CMK (cell line): ENCODE data around the gene PRDM16.

Experiments used
- DNase-seq: peaks from one replicate; pipeline ENCODE4 v3.0.0-alpha.2; 2010; ENCODE audit warnings: low read depth

Gene PRDM16

DNA sequence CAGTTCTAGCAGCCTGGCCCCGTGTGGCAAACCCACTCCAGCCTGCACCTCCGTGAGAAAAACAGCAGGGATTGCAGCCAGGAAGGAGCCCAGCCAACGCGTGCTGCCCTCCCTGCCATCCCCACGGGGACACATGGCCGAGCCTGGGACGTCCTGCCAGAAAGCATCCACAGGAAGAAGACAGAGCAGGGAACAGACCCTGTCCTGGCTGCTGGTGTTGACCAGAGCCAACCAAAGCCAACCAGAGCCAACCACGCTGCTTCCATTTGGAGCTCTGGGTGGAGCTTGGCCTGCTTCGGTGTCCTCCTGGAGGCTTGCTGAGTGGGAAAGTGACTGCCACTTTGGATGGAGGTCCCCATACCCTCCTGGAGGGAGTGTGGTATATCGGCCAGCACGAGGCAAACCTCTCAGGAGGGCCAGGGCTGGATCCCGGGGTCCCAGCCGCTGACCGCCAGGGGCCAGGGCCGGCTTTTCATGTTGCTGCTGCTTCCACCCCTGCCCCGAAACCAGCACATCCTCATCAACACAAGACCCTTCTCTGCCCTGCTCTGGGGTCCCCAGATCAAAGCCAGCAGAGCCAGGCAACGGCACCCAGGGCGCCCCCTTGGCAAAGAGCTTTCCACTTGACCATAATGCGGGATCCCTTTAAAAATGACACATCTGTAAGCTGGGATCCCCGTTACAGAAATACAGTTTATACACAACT, 304.9 kb downstream of the PRDM16 start:
- no peak for DNase-seq

DNA sequence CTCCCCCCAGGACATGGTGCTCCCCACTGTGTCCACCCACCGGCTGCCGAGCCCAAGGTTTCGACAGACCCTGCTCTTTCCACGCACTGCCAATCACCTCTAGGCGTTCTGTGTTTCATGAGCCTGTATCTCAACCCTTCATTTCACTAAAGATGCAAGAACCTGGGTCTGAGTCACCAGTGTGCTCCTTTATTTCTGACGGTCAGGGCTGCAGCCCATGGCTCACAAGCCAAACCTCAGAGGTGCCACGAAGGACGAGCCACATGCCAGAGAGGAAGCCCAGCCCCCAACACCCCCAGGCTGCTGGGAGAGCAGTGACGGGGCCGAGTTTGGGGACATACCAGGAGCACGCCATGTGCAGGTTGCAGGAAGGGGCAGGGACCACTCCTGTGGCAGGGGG, 306.2 kb downstream of the PRDM16 start:
- no peak for DNase-seq

DNA sequence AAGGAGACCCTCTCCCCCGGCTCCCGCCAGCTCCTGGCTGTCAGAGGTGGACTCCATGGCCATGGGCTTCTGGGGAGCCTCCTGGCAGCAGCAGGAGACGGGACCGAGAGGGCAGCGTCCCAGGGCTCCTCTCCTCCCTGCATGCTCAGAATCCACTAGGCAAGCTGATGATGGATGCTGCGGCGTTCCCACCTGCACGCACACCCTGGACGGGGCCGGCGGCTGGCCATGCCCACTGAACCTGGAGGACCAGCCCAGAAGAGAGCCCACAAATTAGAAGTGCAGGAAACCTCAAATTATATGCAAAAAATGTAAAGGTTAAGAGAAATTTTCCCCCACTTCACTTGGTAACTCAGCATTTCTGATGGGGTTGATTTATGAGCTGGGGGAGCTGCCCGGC, 308.2 kb downstream of the PRDM16 start:
- DNase-seq: no peak

DNA sequence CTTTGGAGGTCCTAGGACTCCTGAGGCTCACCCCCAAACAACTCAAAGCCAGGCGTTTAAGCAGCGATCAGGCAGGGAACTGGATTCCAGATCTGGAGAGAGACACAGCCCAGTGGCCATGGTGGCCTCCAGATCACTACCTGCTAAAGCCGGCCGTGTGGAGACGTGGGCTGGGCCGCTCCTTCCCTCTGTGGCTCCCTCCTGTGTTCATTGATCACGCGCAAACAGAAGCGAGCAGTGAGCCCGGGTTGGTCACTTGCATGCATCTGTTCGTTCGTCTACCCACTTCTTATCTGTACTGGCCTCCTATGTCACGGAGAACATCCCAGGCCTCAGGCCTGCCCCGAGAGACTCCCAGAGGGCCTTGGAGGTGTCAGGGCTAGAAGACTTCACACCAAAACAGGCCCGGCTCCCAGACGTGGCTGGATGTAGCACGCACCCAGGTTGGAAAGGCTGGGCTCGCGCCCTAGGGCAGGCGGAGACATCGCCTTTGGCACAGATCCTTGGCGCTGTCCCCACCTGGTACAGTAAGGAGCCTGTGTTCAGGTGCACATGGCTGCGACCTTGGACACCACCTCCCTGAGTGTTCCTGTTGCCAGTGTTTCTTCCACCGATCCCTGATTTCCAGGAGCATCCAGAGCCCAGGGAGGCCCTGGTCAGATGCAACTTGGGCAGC, 308.7 kb downstream of the PRDM16 start:
- DNase-seq: no peak

DNA sequence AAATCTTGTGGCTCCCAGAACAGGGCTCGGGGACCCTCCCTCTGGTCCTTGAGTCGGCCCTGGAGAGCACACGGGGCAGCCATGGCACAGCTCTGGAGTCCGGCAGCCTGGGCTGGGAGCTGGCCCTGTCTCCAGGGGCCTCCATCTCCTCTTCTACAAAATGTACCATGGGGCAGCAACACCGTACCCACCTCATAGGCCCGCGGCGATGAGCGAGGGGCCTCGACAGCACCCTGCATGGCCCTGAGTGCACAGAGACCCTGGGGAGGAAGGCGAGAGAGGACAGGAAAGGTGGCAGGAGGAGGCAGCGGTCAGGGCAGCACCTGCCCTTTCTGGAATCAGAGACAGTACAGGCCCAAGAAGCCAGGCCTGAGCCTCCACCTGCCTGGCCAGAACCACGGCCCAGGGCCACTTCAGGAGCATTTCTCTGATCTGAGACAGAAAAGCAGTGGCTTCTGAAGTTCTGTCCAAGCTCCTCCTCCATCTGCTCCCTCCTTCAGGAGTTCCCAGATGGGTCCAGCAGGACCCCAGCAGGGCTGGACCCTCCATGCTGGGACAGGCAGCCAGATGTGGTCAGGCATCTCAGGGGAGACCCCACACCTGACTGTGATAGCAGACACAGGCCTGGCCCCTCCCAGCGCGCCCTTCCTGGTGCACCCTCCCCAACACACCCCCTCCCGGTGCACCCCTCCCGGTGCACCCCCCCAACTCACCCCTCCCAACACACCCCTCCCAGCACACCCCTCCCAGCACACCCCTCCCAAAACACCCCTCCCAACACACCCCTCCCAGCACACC, 309.6 kb downstream of the PRDM16 start:
- DNase-seq: no peak

DNA sequence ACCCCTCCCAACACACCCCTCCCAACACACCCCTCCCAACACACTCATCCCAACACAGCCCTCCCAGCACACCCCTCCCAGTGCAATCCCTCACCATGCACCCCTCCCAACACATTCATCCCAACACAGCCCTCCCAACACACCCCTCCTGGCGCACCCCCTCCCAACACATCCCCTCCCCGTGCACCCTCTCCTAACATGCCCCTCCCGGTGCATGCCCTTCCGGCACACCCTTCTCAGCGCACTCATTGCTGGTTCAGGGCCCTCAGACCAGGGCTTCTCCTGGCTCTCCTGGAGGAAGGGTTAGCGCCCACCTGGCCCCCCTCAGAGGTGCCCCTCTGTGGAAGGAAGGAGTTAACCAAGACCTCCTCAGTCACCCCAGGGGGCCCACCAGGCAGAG, 310.9 kb downstream of the PRDM16 start:
- DNase-seq: no peak

DNA sequence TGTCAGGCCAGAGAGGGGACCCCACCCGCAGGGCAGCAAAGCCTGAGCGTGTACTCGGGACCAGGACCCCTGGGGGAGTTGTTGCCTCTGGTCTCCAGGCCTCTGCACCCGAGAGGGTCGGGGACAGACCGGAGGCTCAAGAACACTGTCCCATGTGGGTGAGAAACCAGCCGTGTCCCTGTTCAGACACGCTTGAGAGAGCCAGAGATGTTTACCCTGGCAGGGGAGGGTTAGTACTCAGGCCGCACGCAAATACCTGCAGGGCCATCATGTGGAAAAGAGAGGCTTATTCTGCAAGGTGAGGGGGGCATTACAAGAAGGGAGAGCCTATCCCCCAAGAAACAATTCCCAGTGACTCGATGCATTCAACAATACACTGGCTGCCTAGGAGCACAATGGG, 311.5 kb downstream of the PRDM16 start:
- no peak for DNase-seq

DNA sequence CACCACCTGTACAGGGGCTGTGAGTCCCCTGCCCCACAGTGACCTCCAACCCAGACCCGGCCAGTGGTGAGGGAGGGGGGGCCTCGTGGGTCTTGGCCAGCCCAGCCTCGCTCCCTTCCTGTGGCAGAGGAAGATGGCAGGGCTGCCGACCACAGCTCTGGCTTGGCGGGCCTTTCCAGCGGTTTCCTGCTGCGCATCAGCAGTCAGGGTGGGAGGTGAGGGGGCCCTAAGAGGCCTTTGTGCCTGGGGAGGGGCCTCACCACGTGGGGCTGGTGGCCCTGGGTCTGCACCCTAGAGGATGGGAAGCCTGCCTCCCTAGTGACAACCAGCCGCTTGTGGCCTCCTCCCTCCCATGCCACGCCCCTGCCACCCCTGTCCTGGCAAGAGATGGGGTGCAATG, 312.9 kb downstream of the PRDM16 start:
- no peak for DNase-seq

DNA sequence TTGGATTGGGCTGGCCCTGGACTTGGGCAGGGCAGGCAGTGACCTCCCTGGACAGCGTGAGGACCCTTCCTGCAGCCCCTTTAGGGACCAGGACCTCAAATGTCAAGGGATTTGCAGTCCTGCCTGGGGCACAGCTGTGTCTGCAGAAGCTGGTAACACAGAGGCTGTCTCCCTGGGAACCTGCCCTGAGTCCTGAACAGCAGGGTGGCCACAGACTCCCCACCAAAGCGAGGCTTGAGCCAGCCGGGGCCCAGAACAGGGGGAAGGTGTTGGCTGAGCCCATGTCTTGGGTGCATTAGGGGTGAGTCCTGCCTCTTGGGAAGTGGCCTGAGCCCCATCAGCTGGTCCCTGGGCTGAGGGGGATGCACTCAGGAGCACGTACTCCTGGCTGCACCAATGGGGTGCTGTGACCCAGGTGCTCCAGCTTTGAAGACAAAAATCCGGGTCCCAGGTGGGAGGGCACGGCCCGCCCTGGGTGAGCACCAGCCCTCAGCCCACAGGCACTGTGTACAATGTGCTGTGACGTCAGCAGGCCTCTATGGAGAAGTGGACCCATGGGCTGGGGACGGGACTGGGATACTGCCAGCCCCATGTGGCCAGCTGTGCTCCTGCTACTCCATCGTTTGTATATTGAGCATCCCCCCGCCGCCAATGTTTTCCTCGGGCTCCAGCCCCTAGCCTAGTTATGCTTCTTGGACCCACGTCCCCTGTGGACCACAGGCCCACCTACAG, 313.5 kb downstream of the PRDM16 start:
- no peak for DNase-seq

DNA sequence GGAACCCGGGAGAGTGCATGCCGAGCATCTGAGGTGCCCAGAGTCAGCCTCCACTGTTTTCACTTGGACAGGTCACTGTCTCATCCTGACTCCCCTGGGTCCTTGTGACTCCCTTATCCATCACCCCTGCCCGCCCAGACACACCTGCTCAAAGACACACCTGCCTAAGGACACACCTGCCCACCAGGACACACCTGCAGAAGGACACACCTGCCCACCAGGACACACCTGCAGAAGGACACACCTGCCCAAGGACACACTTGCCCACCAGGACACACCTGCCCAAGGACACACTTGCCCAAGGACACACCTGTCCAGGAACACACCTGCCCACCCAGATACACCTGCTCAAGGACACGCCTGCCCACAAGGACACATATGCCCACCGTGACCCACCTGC, 314.7 kb downstream of the PRDM16 start:
- no peak for DNase-seq

DNA sequence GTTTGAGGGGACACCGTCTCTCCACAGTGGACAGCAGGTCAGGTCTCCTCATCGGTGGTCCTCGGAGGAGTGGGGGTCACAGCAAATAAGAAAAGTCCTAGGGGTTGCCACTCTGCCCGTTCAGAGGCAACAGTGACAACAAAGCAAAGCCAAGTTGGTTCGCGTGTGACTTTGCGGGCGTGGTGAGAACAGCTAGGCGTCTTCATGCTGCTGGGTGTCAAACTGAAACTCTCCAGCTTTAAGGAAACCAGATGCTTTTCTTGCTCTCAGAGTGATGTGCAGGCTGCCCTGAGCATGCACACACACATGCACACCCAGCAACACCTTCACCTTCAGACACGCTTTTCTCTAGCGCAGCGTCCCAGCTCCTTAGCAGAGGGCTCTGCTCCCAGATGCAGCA, 315.4 kb downstream of the PRDM16 start:
- DNase-seq: no peak

DNA sequence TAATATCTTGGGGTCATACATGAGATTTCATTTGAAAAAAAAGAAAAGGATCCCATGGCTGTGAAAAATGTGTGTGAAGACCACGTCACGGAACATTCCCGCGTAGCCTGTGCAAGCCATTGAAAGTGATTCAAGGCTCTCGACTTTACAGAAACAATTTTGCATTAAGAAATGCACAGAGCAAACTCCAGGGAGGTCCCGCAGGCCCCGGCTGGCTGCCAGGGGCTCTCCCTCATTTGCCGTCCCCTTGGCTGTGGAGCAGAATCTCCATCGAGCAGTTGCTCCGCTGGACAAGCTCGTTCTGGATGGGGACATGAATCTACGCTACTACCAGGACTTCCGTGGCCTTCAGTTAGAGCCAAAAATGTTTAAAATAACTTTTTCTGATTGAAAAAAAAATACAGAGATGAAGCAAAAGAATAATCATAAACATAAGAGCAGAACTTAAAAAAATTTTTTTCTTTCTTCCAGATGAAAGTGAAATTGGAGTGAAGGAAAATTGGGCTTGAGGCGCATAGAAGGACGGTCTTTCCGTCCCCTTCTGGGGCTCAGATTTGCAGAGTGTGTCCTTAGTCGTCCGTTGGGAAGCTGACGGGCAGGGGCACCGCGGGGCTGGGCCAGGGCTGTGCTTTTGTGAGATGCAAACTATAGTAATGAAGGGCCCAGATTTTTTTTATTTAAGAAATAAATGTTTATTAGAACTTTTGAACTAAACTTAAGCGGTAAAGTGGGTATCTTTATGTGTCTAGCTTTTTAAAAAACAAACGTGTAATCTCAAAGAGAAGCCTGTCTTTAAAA, 317.4 kb downstream of the PRDM16 start:
- DNase-seq: no peak

DNA sequence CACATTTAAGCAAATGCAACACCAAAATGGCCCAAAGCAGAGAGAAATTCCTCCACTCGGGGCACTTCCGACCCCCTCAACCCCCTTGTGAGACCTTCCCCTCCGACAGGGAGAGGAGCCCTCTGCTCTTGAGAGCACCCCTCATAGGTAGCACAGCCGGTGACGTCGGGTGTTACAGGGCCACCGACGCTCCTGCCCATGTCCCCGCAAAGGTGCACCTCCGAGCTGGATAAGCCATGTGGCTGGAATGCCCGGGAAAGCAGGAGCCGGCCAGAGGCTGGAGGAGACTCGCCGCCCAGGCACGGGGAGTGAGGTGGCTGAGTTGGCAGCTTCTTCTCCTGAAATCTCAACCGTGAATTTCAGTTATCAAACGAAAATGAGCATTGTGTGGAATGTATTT, 318.4 kb downstream of the PRDM16 start:
- DNase-seq: no peak

DNA sequence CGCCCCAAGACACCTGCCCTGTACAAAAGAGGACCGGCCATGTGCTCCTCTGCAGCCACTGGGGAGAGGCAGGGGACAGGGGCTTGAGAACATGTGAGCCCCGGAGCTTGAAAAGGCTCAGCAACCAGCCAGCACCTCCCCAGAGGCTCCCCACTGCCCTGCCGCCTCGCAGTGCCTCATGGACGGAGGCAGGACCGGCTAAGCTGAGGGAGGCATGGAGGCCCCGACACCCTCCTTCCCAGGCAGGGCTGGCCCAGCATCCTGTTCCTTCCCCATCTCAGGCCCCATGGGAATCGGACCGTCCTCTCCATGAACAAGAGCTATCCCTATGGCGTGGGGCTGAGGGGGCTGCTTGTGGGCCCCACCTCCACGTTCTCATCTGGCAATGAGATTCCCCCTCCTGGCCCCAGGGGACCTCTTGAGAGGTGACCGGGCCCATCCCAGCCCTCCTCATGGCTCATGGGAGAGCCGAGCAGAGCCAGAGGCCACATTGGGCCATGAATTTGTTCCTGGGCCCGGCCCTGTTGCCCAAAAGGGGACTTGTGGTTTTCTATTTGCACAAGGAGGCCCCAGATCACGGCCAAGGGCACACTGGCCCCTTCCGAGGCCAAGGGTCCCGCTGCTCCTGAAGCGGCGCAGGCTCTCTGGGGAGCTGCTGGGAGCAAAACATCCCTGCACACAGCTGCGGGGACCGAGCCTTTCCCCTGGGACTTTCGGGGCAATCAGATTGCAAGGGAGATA, 320.3 kb downstream of the PRDM16 start:
- DNase-seq: no peak

DNA sequence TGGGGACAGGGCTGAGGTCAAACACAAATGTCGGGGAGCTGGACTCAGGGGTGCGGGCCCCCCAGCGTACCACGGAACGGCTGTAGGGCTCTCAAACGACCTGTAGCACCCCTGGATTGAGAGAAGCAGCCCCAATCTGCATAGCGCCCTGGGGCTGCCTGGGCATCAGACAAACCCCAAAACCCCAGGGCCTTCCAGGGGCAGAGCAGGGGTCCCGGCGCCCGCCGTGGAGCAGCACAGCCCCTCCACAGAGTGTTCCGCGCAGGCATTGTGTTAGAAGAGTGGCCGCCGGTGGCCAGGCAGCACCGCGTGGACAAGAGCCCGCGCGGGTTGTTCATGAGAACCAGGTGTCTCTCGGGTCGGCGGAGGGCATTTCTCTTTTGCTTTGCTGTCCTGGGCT, 321.3 kb downstream of the PRDM16 start:
- DNase-seq: no peak

DNA sequence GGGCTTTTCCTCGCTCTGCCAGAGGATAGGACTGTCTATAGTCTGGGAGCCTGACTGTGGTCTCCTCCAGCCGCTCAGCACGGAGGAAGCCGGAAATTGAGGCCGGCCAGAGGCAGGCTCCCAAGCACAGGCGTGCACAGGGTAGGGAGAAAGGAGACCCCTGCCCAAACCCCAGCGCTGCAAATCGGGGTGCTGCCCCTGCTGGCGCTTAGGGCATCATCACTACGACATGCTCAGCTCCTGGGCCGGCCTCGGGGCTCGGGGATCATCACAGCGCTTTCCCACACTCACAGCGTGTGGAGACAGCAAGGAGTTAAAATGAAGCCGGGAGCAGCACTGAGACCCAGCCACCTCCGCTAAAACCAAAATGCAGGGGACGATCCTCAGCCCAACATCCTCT, 322.7 kb downstream of the PRDM16 start:
- DNase-seq: no peak

DNA sequence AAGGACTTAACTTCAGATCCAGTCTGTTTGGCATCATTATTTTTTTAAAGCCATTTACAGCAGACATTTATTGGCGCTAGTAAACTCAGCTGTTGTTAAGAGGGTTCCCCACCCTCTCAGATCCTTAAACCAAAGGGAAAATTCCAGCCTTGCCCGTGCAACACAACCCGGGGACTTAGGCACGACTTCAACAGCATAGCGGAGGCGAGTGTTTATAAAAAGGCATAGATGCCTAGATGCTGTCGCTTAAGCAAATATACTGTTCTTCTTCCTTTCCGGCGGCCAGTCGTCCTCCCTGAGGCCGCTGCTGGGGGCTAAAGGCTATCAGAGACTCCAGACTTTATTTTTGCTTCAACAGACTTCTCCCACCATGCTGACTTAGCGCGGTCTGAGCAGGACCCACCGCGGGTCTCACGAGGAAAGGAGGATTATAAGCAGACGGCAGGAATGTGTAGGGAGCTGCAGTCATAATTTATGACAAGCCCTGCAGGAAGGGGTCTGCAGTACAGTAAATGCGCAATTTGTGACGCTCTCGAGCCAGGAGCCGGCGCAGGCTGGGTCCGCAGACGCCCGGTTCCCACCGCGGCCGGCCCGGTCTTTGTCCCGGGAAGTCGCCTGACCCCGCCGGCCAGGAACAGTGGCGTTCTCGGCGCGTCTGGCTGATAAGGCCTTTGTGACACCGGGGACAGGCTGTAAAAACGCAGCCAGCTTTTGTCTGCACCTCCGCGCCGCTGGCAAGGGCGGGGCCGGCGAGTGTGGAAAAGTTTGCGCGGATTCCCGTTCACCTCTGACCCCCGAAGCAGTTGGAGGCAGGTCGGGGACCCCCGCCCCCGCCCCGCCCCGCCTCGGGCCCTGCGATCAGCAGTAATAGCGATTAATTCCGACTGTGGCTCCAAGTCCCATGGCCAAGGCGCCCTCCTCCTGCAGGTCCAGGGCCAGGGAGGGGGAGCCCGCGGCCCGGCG, 324.3 kb downstream of the PRDM16 start:
- DNase-seq: no peak

DNA sequence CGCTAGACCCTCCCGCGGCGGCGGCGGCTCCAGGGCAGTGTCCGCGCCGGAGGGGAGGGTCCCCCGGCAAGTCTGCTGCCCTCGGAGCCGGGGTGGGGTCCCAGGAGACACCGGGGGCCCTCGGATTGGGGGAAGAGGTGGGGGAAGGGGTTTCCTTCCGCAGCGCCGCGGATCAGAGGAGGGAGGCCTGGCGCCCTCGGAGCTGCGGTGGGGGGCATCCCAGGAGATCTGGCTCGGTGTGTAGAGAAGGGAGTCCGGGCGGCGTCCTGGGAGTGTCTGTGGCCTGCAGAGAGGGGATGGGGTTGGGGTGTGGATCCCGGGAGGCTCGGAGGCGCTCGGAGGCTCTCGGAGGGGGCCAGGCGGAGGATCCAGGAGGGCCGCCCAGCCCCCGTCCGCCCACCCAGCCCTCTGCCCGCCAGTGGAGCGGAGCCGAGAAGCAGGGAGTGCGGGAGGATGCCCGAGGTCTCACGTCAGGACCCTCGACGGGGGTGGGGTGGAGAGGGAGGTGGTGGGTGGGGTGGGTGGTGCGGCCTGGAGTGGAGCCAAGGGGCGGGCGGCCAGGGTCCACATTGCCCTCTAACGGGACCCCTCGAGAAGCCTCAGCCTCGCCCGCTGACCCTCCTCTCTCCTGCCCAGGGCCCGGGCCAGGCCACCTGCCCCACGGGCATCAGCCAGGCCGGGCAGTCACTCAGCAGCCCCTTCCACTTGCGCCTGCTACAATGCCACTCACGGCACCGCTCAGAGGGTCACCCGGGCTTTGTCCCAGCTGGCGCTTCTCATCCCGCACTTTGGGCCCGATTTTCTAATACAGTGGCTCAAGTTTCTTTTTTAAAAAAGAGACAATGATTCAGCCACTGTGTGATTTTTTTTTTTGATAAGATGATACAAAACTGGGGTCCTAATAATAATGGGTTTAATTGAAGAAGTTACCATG, 325.3 kb downstream of the PRDM16 start:
- no peak for DNase-seq

DNA sequence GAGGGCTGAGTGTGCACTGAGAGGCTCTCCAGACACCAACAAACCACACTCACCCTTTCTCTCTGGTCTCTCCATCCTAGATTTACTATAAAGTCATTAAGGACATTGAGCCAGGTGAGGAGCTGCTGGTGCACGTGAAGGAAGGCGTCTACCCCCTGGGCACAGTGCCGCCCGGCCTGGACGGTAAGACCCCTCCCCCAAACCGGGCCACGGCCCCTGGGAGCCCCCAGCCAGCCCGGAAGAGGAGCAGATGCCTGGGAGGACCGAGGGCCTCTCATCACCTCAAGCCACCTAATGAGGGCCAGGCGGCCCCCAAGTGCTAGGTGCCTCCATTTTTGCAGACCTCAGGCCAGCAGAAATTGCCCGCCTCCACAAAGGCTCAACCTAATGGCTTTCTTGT, 327.4 kb downstream of the PRDM16 start:
- no peak for DNase-seq
